ENCODE measurements around the gene DACT1. TPM values are rescaled to one million over a fixed set of nuclear protein-coding genes. Genes with fewer than 3 reads are reported as not detected.

The DACT1 gene
- total RNA-seq, 2 donors from 2014 or later: 0.42 to 4.2 TPM

- no peak overlapping the region for H3K4me3 ChIP-seq (ENCODE audit: low read length)
- H3K4me1 ChIP-seq (ENCODE audit: control insufficient read depth, insufficient read depth, low read length): peaks cover 16% of the 10 kb centered on the region
- no peak for DNase-seq
- no peak overlapping the region for H3K4me3 Mint-ChIP-seq
- WGBS, 2 experiments (ENCODE audit: insufficient coverage in 1 of 2, insufficient read length in 1 of 2): 93 to 95% methylated on average over 2 to 3 of the region's 3 CpGs
- H3K4me1 Mint-ChIP-seq: peaks cover 47% of the 10 kb centered on the region
- no peak overlapping the region for H3K27ac ChIP-seq (ENCODE audit: low read depth, low read length)
- H3K27me3 Mint-ChIP-seq (ENCODE audit: insufficient read depth): no peaks in the 10 kb centered on the region
- no peaks in the 10 kb centered on the region for H3K36me3 ChIP-seq (ENCODE audit: control insufficient read depth, insufficient read depth, low read length)
- no peak overlapping the region for H3K9ac ChIP-seq (ENCODE audit: extremely low read depth, low read length, poor library complexity, severe bottlenecking)
- H3K27ac Mint-ChIP-seq: no peak overlapping the region
- no peaks in the 10 kb centered on the region for H3K9me3 ChIP-seq (ENCODE audit: control insufficient read depth, low read length)
- no peak for TF ChIP-seq CTCF (conservative IDR thresholded peaks at IDR 0.05)
- H3K36me3 Mint-ChIP-seq (ENCODE audit: low read depth): no peaks in the 10 kb centered on the region
- no peaks in the 10 kb centered on the region for H3K9me3 Mint-ChIP-seq
- H3K27me3 ChIP-seq (ENCODE audit: control insufficient read depth, insufficient read depth, low read length, poor library complexity, severe bottlenecking): no peaks in the 10 kb centered on the region
These were observed 28.2 kb downstream of the DACT1 start for GRCh38 chr14:58665773-58666500.

- Mint-ChIP-seq H3K27me3 (ENCODE audit: insufficient read depth) (no peaks in the 10 kb centered on the region), H3K4me3 (no peak overlapping the region), H3K9me3 (no peaks in the 10 kb centered on the region), H3K4me1 (peaks cover 47% of the 10 kb centered on the region), H3K27ac (no peak overlapping the region), H3K36me3 (ENCODE audit: low read depth) (no peaks in the 10 kb centered on the region)
- H3K27ac ChIP-seq (ENCODE audit: low read depth, low read length): no peak overlapping the region
- no peak for TF ChIP-seq CTCF (conservative IDR thresholded peaks at IDR 0.05)
- no peak overlapping the region for H3K9ac ChIP-seq (ENCODE audit: extremely low read depth, low read length, poor library complexity, severe bottlenecking)
- DNase-seq: no peak
- H3K27me3 ChIP-seq (ENCODE audit: control insufficient read depth, insufficient read depth, low read length, poor library complexity, severe bottlenecking): no peaks in the 10 kb centered on the region
- H3K9me3 ChIP-seq (ENCODE audit: control insufficient read depth, low read length): no peaks in the 10 kb centered on the region
- peaks cover 16% of the 10 kb centered on the region for H3K4me1 ChIP-seq (ENCODE audit: control insufficient read depth, insufficient read depth, low read length)
- H3K36me3 ChIP-seq (ENCODE audit: control insufficient read depth, insufficient read depth, low read length): no peaks in the 10 kb centered on the region
- H3K4me3 ChIP-seq (ENCODE audit: low read length): no peak overlapping the region
These were observed 29.0 kb downstream of the DACT1 start for GRCh38 chr14:58666737-58667136.

GRCh38 chr14:58667900-58668299, 30.1 kb downstream of the DACT1 start:
- 89 to 96% methylated on average over 5 of the region's 5 CpGs for WGBS, 2 experiments (ENCODE audit: insufficient coverage in 1 of 2, insufficient read length in 1 of 2)
- H3K27me3 ChIP-seq (ENCODE audit: control insufficient read depth, insufficient read depth, low read length, poor library complexity, severe bottlenecking): no peaks in the 10 kb centered on the region
- H3K4me1 ChIP-seq (ENCODE audit: control insufficient read depth, insufficient read depth, low read length): peaks cover 16% of the 10 kb centered on the region
- H3K9ac ChIP-seq (ENCODE audit: extremely low read depth, low read length, poor library complexity, severe bottlenecking): no peak overlapping the region
- H3K36me3 ChIP-seq (ENCODE audit: control insufficient read depth, insufficient read depth, low read length): no peaks in the 10 kb centered on the region
- no peak for DNase-seq
- Mint-ChIP-seq H3K36me3 (ENCODE audit: low read depth) (no peaks in the 10 kb centered on the region), H3K27me3 (ENCODE audit: insufficient read depth) (peaks cover 1% of the 10 kb centered on the region), H3K9me3 (no peaks in the 10 kb centered on the region), H3K4me1 (peaks cover 43% of the 10 kb centered on the region), H3K4me3 (no peak overlapping the region), H3K27ac (no peak overlapping the region)
- H3K9me3 ChIP-seq (ENCODE audit: control insufficient read depth, low read length): no peaks in the 10 kb centered on the region
- no peak overlapping the region for H3K4me3 ChIP-seq (ENCODE audit: low read length)
- TF ChIP-seq CTCF (conservative IDR thresholded peaks at IDR 0.05): no peak
- H3K27ac ChIP-seq (ENCODE audit: low read depth, low read length): no peak overlapping the region

Measured in endodermal cell (in vitro differentiated cells).